Fibroblast of peridontal ligament (primary cell): ENCODE results near the gene LIMS2.

Experiments used
- DNase-seq: peaks from one replicate; pipeline ENCODE4 v3.0.0-alpha.2; 2010; ENCODE audit errors: extremely low read depth

LIMS2 gene

DNA sequence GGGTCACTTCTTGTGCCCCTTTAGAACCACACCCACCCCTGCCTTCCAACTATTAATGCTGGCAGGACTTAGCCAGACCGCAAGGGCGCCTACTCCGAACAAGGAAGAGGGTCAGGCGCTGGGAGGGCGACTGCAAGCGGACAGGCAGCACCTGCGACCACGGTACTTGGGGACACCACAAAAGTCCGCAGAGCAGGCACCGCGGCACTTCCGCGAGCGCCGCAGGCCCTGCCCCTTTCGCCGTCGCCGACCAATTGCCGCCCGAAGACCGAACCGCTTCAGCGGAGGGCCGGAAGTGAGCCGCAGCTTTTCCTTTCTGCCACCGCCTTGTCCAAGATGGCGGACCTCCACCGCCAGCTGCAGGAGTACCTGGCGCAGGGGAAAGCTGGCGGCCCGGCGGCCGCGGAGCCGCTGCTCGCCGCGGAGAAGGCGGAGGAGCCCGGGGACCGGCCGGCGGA, 25.9 kb upstream of the LIMS2 start, which contains the start of gene SFT2D3:
Gene SFT2D3, plus strand, starts transcription at position 305 of the 458 bp plus-strand sequence. Its CDS starts 32 bp downstream, at position 337.
- DNase-seq: peak; percentile 86

DNA sequence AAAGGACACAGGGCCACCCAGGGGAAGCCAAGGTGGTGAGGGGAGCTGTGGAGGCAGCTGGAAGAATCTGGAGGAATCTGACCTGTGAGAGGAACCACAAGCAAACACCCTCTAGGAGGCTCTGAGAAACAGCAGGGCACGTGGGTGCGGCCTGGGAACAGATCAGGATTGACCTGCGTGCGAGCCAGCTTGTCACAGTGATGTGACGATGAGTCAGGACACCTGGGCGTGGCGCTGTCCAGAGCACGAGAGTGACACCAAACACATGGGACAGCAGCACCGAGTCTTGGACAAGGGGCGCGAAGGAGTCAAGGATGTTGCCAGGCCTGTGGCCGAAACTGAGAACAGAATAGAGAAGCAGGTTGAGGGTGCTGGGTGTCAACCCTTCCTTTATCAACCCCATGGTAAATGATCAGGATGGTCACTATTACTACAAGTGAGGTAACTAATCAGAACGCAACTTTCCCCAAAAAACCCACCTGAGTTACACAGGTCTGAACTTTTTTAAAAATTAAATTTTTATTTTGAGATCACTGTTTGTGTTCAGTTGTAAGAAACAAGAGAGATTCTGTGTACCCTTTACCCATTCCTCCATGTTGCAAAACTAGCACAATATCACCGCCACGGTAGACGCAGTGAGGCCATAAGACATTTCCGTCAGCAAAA, 25.3 kb upstream of the LIMS2 start:
- DNase-seq: no peak

DNA sequence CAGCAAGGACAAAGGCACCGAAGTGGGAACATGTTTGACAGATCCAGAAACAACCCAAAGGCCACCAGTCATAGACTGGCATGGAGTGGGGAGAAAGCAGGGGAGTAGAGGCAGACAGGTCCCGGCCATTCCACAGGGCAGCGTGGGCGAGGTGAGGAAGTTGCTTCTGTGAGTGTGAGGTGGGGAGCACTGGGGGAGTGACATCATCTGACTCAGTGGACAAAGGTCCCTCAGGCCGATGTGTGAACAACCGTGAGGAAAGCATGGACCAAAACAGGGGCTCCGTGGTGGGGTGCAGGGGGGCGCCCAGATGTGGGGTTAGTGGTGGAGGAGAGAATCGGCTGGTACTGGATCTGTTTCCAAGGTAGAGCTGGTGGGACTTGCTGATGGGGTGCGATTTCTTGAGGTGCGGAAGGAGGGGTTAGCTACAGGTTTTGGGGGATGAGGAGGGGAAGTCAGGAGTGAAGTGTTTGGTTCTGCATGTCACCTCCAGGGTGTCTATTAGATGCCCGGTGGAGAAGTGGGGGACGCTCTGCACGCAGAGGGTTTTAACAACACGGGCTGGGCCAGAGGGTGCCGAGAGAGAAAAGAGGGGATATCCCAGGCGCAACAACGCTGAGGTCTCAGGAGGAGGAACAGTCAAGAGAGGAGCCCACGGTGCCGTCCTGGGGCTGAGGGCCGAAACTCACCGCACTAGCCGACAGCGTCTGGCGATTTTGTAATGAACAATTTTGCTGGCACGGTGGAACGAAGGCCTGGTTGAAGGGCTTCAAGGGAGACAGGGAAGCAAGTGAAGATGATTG, 23.4 kb upstream of the LIMS2 start:
- no peak for DNase-seq

DNA sequence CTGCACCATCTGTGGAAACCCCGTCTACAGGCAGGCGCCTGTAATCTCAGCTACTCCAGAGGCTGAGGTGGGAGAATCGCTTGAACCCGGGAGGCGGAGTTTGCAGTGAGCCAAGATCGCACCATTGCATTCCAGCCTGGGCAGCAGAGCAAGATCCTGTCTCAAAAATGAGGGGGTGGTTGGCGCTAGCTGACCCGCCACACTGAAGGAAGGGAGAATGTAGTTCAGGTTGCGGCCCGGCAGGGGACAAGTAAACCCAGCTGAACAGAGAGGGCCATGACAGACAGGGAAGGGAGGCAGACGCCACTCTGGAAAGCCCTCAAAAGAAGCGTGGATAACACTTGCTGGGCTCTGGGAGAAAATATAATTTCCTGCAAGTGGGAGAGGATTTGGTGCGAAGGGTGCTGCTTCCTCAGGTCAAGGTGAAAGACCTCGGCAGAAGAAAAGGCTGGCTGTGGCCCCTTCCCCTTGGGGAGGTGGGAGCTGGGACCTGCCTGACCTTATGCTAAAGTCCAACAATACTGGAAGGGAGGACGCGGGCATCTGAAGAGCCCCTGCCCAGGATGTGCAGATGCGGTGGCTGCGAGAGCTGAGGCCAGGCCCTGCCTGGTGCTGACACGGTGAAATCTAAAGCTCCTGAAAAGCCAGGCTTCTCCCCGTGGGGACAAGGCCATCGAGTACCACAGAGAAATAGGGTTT, 22.3 kb upstream of the LIMS2 start:
- no peak for DNase-seq

DNA sequence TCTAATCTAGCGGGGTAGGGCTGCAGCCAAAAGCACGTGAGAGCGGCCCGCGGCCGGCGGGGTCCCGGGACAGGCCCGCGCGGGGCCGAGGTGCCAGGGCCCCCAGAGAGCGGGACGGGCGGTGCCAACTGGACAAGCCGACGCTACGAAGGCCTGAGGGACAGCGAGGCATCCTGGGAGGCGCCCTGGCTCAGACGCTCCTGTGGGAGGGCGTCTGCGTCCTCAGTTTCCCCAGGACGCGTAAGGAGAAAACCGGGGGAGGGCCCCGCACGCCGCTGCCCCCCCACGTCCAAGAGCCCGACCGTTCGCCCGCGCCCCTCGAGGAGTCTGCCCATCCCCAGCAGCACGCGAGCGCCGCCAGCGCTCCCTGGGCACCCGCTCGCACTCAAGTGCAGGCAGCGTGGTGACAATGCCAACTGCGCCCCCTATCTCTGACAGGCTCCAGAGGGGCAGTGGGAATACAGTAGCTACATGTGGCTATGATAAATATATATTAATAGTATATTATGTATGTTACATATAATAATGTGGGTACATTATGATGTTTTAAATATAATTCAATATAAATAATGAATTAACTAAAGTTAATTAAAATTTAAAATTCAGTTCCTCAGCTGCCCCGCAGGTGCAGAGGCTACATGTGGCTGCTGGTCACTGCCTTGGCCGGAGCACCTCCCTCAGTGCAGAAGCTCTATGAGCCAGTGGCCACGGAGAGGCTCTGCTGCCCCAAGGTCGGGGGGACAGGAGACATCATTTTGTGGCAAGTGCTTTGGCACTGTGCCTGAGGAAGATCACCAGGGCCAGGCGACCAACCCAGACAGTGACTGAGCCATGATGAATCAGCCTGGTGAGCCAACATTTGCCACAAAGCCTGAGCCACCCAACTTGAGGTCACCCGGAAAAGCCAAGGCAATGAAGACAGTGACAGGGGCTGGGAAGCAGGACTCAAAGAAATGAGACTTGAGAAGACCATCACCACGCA, 20.5 kb upstream of the LIMS2 start:
- DNase-seq: peak; percentile 46

DNA sequence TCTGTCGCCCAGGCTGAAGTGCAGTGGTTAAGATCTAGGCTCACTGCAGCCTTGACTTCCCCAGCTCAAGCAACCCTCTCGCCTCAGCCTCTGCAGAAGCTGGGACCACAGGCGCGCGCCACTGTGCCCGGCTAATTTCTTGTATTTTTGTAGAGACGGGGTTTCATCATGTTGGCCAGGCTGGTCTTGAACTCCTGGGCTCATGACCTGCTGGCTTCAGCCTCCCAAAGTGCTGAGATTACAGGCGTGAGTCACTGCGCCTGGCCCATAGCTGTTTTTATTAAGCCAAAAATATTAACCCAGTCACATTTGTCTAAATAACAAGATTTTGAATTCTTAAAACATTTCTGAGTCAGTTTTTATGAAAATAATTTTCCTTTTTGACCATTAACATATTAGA, 19.7 kb upstream of the LIMS2 start:
- DNase-seq: no peak

DNA sequence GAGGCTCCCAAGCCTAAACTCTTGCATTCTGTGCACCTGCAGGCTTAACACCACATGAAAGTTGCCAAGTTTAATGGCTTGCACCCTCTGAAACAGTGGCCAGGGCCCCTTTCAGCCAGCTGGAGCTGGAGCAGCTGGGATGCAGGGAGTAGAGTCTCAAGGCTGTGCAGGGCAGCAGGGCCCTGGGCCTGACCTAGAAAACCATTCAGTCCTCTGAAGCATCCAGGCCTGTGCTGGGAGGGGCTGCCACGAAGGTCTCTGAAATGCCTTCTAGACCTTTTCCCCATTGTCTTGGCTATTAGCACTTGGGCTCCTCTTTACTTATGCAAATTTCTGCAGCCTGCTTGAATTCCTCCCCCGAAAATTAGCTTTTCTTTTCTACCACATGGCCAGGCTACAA, 15.4 kb upstream of the LIMS2 start:
- no peak for DNase-seq

DNA sequence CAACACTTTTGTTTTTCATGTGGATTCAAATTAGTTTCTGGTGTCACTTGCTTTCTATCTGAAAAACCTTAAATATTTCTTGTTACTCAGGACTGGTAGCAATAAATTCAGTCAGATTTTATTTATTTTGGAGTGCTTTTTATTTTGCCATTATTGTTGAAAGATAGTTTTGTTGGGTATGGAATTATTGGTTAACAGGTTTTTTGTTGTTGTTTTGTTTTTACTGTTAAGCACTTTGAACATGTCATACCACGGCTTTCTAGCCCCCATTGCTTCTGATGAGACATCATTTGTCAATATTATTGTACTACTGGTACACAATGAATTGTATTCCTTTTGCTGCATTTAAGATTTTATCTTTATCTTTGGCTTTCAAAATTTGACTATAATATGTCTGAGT, 13.1 kb upstream of the LIMS2 start:
- no peak for DNase-seq

DNA sequence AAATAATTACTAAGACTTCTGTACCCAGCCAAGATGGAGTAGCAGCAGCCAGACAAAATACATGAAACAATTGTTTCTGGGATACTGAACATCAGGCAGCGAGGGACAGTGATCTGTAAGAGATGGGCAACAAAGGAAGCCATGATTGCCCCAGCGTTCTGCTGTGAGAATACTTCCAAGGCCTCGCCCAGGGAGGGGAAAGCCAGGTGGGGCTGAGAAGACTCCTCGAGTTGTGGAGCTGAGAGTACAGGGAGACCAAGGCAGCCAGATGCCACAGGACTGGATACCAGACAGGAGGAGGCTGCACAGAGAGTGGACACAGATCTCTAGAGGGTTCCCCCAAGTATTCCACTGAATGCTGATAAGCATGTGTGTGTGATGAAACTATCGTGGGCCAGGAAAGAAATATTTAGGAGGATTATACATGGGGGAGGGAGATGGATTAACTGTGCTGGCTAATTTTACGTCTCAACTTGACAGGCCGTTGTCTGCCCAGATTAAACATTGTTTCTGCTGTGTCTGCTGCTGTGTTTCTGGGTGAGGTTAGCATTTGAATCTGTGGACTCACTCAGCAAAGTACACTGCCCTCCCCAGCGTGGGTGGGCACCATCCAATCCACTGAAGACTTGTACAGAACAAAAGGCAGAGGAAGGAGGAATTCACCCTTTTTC, 10.2 kb upstream of the LIMS2 start:
- DNase-seq: no peak

DNA sequence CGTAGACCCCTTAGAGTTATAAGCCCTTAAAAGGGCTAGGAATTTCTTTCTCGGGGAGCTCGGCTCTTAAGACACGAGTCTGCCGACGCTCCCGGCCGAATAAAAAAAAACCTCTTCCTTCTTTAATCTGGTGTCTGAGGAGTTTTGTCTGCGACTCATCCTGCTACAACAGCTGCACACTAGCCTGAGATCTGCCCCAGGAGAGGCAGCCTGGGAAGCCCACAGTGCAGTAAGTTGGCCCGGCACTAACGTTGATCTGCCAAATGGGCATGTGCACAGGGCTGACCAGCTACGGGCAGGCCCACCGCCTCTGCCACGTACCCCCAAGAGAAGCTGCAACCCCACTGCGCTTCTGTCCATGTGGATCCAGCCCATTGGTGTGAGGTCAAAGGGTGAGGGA, 8.4 kb upstream of the LIMS2 start:
- peak; percentile 25 for DNase-seq

DNA sequence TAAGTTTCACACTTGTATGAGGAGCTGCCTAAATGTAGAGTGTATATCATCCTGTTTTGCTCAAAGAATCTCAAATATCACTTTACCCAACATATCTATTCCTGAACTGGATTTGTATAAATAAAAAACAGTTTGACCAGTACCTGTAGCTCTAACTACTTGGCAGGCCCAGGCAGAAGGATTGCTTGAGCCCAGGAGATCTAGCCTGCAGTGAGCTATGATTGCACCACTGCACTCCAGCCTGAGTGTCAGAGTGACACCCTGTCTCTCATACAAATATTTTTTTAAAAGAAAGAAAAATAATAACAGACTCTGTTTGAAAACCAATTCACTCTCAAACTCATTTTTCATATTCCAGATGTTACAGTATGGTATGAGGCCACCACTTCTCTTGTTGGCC, 7.7 kb upstream of the LIMS2 start:
- DNase-seq: no peak

DNA sequence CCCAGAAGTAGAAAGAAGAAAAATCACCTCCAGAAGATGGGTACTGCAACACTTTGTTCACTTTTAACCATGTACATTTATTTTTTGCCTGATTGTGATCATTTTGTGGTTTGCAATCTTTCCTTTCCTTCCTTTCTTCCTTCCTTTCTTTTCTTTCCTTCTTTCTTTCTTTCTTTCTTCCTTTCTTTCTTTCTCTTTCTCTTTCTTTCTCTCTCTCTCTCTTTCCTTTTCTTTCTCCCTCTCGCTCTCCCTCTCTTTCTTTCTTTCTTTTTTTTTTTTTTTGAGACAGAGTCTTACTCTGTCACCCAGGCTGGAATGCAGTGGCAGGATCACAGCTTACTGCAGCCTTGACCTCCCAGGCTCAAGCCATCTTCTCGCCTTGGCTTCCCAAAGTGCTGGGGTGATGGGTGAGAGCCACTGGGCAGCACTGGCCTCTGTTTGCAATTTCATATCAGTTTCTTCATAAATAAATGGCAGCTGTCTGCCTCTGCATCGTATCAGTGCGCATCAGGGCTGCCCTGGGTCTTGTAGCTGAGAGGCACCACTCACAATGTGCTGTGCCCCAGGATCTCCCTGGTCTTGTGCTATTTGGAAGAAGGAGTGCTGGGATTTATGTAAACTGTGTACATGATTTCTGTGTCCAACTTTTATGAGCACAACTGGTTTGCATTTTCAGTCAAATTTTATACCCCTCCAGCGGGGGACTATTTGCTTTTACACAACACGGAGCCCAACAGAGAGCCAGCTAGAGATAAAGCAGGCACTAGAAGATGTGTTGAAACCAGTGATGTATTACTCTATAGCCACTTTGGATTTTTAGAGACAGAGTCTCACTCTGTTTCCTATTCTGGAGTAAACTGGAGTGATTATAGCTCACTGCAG, 6.9 kb upstream of the LIMS2 start:
- DNase-seq: no peak

DNA sequence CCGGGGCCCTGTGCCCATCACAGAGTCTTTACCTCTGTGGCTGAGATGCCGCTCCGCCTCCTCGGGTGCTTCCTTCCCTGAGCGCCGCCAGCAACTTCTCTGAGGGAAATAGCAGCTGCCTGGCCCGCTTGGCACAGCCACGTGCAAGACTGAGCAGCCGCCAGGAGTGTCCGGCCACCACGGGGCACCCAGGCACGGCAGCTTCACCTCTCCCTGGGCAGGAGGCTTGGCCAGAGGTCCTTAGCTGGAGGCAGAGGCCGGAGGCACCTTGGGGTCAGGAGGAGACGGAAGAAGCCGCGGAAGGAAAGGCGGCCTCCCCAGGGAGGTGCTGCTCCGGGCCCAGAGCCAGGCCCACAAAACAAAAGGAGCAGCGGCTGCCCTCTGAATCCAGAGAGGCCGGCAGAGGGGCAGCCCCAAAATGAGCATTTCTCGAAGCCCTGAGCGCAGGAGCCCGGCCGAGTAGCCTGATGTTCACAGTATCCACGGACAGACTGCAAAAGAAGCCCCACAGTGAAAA, 6.0 kb upstream of the LIMS2 start:
- DNase-seq: peak; percentile 5

DNA sequence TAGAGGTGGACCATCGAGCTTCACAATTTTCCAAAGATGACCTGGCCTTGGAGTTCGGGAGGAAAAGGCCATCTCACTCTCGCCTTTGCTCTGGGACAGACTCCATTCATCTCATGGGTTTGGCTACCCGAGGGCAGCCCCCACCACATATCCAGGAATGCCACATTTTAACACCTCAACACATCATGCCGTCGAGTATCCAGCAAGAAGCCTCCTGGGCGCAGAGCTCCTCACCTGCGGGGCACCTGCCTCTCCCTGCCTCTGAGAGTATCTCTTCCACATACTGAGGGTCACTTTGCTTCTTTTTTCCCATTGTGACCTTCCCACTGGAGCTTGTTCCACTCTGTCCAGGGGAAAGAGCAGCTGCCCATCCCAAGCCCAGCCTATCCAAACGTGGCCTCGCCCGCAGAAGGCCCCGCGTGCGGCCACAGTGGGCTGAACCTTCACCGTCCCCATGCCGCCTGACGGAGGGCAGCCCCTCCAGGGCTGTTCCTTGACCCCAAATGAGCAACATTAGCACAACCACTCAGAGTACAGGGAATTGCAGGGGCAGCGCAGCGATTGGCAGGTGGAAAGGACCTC, 5.5 kb upstream of the LIMS2 start:
- no peak for DNase-seq

DNA sequence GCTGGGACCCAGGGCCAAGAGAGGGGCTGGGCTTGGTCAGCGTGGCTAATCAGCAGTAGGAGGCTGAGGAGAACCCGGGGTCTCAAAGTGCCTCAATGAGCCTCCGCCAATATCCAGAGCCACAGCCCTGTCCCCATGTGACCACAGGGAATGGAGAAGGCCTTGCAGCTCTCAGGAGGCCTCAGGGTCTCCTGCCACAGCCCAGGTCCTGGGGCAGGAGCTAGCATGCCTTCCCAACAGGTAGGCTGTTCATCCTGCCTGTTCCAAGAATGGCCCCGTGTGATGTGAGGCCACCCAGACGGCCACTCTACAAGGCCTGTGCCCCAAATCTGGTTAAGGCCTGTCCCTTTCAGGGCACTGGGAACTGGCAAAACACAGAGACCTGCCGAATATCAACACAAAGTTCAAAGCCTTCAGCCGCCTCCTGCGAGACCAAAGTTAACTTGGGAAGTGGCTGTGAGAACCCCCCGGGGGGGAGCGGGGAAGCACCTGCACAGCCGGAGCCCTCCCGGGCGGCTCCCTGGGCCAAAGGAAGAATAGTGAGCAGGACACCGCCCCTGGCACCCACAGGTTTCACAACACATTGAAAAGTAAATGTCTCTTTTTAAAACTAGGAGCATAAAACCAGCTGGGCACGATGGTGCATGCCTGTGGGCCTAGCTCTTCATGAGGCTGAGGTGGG, 4.5 kb upstream of the LIMS2 start:
- no peak for DNase-seq

DNA sequence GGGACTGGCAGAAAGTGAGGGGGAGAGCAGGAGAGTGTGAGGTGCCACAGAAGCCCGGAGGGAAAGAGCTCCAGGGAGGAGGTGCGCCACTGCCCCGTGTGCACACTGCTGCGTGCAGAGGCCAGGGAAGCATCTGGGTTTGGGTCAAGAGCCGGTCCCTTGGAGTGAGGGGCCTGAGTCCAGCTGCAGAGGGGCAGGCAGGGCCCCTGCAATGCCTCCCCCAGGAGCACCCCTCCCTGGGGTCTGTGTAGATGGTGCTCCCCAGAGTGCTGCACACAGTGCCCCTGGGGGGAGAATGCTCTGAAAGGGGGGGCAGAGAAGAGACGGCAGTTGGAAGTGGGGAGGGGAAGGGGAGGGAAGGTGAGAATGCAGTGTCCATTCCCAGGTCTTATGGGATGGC, 3.7 kb upstream of the LIMS2 start:
- no peak for DNase-seq

DNA sequence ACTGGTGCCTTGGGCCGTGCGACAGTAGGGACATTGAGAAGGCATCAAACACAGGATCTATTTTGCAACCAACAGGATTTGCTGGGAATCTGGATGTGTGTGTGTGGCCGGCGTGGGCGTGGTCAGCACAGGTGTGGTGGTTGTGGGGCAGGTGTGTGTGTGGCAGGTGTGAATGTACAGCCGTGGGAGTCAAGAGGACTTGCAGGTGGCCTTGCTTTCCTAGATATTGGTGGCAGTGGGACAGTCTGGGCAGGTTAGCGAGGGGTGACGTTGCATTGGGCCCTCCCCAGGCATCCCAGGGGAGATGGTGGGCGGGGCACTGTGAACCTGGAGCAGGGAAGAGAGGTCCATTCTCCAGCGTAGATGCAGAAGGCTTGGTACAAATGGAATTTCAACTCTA, 3.2 kb upstream of the LIMS2 start:
- DNase-seq: no peak

DNA sequence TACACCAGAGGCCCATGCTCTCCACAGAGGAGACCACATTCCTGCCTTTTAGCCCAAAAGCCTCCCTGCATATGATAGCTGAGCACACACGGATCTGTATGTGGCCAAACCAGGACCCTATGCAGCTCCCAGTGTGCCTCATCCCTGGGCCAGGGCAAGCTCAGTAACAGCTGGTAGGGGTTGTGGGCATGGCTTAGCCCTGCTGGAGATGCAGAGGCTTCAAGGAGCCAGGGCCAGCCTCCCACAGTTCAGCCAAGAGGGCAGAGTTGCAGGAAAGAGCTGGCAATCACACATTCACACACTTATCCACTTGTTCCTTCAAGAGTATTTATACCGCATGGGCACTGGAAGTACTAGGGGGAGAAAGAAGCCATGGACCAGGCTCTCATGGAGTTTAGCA, 1.6 kb upstream of the LIMS2 start:
- no peak for DNase-seq
